HEK293 (cell line): ENCODE data around the gene RPUSD1.
"Not testable (repeated sequence)": the region's sequence is repeated elsewhere in the genome, so short reads cannot be mapped to it uniquely, and the experiment has no call there.

Experiments
- BCL11A ChIP-seq: fragments of 450-650 bp; formaldehyde crosslinking; IDR thresholded peaks from 2 replicates; pipeline ENCODE4 v1.5.1; 2016; ENCODE audit warnings: low read depth, missing biosample characterization, missing genetic modification characterization
- CTCF ChIP-seq: fragments of 450-650 bp; formaldehyde crosslinking; IDR thresholded peaks from 2 replicates; pipeline ENCODE4 v1.5.1; 2016; ENCODE audit warnings: missing biosample characterization, missing genetic modification characterization
- PBX3 ChIP-seq: sonication (generic); formaldehyde crosslinking; IDR thresholded peaks from 2 replicates; pipeline ENCODE4 v1.8.1; 2022; ENCODE audit warnings: mild to moderate bottlenecking, moderate library complexity, missing genetic modification reagents
- ZBTB8A ChIP-seq: fragments of 450-650 bp; formaldehyde crosslinking; IDR thresholded peaks from 2 replicates; pipeline ENCODE4 v1.5.1; 2016; ENCODE audit warnings: missing biosample characterization, missing genetic modification characterization

- TF ChIP-seq PBX3 (CRISPR knock-in tag); BCL11A (tag by site-specific recombination); CTCF (tag by site-specific recombination); ZBTB8A: not testable (repeated sequence)
Measured at GRCh38 chr16:742894-743293, 45.3 kb downstream of the RPUSD1 start.
